Epithelial cell of esophagus (primary cell): ENCODE results near the gene RPL13A.

Experiments used
- DNase-seq: peaks from one replicate; pipeline ENCODE4 v3.0.0; 2010; ENCODE audit warnings: low read depth
- H3K4me3 ChIP-seq: 2 replicates; pipeline ENCODE4 v1.5.1; 2011; ENCODE audit warnings: mild to moderate bottlenecking, low read length, control low read depth
- TF ChIP-seq, protein P1 (sequence below): IDR thresholded peaks from 2 replicates; pipeline ENCODE4 v1.5.1; 2011; ENCODE audit warnings: low read depth, mild to moderate bottlenecking, low read length, control low read depth, inconsistent platforms; ENCODE audit not compliant: insufficient read depth; ENCODE audit errors: missing control alignments

Gene RPL13A

DNA sequence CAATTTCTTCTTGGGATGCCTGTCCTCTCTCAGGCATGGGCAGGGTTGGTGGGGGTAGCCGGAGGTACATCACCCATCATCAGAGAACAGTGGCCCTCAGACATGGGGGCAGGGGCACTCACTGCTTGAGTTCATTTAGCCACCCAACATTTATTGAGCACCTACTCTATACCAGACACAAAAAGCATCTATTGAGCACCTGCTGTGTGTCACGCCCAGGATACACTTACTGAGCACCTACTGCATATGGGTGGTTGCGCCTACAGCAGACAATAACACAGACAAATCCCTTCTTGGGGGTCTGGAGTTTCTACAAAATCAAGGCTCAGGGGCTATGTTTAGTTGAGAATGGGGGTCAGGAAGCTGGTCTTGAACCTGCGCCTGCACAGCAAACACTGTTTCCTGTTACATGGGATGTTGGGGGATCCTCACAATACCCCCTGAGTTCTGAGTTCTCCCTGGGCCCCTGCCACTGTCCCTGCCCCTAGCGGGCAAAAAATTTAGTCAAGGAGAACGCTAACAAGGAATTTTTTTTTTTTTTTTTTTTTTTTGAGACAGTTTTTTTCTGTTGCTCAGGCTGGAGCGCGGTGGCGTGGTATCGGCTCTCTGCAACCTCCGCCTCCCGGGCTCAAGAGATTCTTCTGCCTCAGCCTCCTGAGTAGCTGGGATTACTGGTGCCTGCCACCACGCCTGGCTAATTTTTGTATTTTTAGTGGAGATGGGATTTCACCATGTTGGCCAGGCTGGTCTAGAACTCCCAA is 52.0 kb downstream of the RPL13A start:
- no peak overlapping the region for H3K4me3 ChIP-seq
- DNase-seq, result no peak
- TF ChIP-seq, protein P1, sequence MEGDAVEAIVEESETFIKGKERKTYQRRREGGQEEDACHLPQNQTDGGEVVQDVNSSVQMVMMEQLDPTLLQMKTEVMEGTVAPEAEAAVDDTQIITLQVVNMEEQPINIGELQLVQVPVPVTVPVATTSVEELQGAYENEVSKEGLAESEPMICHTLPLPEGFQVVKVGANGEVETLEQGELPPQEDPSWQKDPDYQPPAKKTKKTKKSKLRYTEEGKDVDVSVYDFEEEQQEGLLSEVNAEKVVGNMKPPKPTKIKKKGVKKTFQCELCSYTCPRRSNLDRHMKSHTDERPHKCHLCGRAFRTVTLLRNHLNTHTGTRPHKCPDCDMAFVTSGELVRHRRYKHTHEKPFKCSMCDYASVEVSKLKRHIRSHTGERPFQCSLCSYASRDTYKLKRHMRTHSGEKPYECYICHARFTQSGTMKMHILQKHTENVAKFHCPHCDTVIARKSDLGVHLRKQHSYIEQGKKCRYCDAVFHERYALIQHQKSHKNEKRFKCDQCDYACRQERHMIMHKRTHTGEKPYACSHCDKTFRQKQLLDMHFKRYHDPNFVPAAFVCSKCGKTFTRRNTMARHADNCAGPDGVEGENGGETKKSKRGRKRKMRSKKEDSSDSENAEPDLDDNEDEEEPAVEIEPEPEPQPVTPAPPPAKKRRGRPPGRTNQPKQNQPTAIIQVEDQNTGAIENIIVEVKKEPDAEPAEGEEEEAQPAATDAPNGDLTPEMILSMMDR, result no peak
